Fibroblast of skin of scalp (primary cell): ENCODE results near the gene XPR1.
A peak's percentile ranks its signal among the peaks of the same experiment; 100 is the strongest.

Experiments used
- DNase-seq: peaks from one replicate; pipeline ENCODE4 v3.0.0-alpha.2; 2013

The XPR1 gene

DNA sequence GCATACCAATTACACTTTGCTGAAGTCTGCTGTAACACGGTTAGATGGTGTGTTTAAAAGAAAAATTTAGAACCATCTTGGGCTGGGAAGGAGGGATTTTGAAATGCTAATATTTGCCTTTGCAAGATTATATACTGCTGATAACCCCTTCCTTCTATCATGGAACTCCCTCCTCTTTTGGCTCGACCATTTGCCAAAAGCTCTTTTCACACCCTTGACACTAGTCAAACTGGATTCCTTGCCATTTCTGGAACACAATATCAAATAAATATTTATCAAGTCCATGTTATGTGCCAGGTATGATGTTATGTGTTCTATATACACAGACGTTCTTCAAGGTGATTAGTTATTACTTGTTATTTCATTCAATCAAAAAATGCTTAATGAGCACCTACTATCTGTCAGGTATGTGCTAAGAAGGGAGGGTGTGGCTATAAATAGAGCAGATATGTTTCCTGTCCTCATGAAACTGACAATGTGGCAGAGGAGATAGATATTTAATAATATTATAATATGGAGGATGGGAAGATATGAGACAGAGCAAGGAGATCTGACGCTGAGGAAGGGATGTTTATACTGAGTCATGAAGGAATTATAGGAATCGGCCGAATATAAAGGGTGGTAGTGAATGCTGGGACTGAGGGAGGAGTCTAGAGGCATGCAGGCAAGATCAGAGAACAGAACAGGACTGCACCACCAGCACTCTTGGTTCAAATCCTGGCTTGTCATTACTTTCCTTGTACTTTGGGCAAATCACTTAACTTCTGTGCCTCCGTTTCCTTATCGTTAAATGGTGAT is 16.1 kb upstream of the XPR1 start:
- DNase-seq: no peak

DNA sequence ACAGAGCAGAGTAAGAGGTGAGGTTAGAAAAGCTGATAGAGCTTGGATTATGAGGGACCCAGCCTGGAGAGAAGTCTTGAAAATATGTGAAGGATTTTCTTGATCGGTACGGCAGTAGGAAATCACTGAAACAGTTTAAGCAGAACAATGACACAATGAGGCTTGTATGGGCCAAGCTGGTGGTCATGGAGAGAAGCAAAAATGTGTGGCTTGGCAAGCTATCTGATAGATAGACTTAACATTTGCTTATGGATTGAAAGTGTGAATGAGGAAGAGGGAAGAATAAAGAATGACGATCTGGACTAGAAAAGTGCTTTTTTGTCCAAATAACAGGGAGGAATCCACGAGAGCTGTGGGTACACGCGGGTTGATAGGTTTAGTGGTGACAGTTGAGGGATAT is 15.4 kb upstream of the XPR1 start:
- peak; percentile 36 for DNase-seq

DNA sequence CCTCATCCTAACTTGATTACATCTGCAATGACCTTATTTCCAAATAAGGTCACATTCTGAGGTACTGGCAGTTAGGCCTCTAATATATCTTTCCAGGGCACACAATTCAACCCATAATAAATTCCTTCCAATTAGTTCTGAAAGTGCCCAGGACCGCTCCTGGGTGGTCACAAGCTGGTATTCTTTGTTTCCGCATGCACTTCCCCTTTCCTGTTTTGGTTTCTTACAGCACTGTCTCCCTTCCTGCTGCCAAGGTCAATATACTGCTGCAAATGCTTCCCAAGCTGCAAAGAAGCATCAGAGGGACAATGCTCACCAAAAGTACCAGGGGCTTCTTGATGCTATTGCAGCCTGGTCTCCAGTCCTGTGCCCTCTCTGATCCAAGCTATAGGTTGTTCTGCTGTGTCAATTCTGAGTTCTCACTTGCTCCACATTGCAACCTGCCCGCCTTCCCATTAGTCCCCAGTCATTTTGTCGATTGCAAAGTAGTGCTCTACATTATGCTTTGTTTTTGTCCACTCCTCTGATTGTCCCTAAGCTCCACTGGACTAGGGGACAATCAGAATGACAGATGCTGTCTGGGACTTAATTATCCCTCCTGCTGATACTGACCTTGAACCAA is 13.9 kb upstream of the XPR1 start:
- no peak for DNase-seq

DNA sequence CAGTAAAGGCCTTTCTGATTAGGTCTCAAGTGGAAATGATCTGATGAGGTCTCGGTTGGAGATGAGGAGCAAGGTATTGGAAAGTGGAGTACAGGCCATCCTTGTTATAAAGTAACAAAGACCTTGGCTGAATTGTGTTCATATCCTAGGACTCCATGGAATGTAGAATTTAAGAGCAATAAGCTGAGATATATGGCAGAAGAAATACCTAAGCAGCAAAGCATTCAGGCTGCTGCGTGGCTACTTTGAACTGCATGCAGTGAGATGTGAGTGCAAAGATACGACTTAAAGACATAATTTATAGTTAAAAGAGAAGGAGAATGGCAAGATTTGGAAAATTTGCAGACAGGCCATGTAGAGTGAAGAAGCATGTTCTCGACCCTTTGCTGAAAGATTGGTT is 11.2 kb upstream of the XPR1 start:
- no peak for DNase-seq

DNA sequence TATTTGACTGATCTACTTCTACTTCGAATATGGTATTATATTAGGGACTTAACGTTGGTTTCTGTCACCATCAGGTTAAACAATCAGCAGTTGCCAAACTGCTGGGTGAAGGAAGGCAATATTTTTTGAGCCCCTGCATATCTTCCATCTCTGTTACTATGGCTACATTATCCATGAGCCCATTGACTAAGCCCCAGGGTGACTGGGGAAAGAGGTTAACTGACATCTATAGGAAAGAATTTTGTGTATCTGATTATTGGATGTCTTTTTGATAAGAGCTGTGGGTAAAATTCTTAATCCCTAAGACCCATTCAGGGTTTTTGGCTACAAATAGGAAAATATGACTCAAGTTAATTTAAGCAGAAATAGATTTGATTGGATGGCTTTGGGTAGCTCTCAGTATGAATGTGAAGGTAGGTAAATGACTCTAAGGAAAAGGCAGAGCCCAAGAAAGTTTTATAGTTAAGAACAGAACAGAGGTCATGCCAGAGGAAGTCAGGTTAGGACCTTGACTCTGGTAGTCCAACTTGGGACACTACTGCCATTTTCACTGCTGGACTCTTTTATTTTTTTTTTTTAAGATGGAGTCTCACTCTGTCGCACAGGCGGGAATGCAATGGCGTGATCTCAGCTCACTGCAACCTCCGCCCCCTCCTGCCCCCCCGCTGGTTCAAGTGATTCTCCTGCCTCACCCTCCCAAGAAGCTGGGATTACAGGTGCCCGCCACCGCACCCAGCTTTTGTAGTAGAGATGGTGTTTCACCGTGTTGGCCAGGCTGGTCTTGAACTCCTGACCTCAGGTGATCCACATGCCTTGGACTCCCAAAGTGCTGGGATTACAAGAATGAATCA is 8.9 kb upstream of the XPR1 start:
- no peak for DNase-seq

DNA sequence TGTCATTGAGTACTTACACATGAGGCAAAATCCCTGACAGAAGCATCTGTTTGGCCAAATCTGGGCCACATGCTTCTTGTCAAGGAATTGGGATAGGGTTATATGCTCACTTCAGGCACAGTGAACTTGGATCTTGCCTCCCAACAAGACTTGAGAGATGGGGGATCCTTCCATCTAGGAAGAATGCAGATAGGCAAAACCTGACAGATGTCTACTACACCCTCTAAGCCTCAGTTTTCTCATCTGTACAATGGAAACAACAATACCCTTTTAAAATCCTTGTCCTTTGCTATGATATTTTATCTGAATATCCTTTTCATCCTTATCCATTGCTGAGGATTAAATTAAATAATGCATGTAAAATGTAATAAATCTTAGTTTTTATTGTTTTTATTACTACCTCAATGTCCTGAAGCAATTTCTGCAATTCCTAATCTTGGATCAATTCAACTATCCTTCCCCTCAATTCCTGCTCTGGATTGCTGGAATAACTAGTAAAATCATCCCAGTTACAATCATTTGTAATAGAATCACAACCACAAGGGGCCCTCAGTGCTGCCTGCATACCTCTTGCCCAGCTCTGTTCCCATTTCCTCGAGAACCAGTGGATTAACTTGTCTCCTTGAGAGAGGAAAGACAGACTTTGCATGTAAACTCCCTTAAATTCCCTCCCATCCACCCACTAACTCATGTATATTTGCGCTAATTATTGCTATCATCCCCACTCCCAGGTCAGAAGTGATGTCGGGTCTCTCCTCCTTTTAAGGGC is 8.1 kb upstream of the XPR1 start:
- peak; percentile 33 for DNase-seq

DNA sequence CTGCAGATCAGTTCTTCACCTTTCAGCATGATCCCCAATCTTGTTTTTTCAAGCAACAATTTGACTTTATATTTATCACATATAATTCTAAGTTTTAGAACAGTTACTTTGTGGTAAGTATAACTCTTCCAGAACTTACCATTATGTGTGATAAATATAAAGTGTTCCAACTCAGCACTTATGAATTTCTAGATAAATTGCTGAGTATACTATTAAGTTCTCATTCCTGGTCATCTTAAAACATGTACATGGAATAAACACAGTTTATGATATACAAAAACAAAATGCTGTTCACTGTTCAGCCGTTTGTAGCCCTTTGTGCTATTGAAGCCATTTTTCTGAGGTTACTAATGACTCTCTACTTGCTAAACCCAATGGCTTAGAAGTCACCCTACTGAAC is 5.1 kb upstream of the XPR1 start:
- DNase-seq: no peak

DNA sequence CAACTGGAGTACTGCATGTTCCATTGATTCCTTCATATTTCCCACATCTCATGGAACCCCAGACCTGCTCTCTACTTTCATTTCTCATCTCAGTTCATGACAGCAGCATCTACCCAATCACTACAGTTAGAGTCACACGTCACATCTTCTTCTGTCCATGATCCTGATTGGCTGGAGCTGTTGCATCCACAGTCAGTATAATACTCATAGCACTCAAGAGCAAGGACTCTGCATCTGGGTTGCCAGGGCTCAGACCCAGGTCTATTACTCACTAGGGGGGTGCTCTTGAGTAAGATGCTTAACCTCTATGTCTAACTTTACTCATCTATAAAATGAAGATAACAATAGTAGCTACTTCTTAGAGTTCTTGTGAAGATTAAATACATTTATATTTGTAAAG is 4.4 kb upstream of the XPR1 start:
- DNase-seq: no peak

DNA sequence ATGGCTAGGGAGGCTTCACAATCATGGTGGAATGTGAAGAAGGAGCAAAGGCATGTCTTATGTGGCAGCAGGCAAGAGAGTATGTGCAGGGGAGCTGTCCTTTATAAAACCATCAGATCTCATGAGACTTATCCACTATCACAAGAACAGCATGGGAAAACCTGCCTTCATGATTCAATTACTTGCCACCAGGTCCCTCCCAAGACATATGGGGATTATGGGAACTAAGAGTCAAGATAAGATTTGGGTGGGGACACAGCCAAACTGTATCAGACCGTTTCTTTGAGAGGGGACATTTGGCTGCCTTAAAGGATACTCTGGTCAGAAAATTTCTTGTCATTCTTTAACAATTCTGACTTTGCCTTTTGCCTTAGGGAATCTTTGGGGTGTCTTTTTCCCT is 3.2 kb upstream of the XPR1 start:
- DNase-seq: no peak

DNA sequence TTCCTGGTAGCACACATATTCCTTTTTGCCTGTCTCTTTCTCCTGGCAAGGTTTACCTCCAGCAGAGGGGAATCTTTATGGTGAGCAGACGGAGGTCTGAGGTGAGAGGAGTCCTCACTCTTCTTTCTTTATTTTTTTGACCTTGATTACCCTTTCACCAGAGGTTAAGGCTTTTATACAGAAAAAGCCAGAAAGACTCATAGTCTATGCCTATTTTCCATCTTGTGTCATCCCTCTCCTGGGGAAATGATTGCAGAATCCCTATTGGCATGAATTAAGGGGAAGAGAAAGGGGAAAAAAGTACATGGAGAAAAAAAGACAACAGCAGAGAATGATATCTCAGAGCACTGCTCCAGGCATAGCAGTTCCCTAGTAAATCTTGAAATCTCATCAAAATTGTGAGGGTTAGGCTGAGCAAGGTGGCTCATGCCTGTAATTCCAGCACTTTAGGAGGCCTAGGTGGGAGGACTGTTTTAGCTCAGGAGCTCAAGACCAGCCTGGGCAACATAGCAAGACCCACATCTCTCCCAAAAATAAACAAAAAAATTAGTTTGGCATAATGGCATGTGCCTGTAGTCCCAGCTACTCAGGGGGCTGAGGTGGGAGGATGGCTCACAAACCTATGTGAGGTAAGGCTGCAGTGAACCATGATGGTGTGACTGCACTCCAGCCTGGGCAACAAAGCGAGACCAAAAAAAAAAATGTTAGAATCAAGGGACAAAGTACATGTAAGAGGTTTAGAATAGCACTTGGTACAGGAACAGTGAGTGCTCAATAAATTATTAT is 1.2 kb upstream of the XPR1 start:
- no peak for DNase-seq

DNA sequence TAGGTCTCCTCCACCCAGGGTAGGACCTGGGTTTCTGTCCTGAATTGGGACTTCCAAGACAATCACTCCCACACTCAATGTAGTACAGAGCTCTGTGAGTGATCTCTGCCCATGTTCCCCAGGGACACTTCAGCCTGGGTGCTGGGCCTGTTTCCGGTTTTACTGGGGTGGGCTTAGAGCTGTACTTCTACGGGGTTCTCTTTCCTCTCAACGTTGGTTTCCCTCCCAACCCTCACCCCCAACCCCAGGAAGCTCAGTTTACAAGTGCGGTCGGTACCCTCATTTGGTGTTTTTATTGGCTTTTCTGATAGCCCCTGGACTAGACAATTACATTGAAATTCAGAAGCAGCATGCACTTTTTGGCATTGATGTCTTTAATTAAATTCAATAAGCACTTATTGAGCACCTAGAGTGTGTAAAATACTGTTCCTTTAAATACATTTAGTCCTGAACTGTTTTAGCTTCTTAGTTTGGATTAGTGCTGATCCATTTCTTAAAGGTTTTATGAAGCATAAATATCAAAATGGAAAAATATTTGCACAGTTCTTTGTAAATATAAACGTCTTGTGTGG is 542 bp upstream of the XPR1 start:
- no peak for DNase-seq

DNA sequence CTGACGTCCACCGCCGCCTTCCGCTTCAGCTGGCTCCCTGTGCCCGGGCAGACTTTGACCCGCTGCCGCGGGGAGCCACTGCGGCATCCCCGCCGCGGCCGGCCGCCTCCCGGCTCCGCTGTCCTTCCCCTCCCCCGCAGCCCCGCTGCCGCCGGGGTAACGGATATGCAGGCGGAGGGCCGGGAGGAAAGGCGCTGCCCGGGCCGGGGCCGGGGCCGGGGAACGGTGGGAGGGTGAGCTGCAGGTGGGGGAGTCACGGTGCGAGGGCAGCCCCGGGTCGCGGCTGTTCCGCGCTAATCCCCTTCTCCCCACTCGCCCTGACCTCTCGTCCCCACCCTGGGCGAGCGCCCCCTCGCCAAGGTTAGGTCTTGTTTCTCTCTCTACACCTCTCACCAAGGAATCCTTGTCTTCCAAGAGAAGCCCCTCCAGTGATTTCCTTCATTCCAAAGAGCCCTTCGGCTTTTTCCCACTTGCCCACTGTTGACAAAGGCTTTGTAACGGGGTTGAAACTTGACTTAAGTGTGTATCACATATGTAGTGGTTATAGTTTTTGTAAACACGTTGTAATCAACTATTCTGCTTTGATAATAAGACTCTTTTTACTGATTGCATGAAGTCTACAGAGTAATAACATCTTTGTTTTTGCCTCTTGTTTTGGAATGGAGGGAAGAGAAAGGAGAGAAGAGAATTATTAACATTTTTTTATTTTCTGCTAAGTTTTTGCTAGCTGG is 669 bp downstream of the XPR1 start:
- DNase-seq: no peak

DNA sequence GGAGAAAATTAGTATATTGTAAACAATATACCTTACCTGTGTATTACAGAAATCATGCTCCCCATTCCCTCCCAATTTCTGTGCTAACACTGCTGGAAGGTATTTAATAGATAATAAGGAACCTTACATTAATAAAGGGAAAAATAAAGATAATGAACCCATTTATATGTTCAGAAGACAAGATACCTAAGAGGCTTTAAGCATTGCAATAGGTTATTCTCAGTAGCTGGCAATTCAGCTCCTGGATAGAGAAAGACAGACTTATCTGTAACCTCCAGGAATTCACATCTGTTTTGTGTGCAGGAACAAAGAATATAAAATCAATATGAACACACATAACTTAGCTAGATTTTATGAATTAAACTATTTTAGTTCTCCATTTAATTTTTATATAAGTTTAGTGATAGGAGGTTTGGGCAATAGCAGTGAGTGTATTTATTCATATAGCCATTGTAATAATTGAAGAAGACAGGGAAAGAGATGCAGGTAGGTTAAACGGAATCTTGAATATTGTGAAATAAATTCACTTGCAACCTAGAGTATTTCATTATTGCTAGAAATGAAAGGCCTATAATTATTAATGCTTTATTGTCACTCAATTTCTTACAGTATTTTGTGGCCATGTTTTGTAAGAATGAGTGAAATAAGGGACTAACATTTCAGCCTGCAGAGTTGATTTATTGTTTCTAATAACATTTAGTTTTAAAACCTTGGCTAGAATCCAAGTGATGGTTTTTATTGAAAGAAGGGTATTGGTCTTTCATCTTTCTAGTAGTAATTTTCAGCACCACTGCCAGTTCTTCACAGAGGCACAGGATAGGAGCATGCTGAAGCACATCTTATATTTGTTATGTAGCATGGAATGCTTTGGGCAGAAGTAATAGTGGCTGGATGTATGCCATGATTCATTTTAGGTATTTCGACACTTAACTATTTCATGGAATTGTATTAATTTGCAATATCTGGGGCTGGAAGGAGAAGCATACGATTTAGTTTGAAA is 1.5 kb downstream of the XPR1 start:
- DNase-seq: peak; percentile 55

DNA sequence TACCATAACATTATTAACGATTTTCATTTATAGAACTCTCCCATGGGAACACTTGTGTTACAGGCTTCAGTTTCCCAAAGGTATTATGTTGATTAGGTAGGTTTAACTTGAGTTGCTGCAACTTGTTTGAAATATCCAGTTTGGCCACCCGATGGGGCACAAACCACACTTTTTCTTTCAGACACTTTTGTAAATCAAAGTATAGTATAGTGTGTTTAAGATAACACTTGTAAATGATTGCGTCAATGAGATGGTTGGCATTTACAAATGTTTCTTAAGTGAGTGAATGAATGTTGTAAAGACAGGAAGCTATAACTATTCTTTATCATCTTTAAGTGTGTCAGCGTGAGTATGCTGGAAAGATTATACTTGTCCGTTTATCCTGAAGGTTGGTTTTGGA is 4.3 kb downstream of the XPR1 start:
- peak; percentile 14 for DNase-seq

DNA sequence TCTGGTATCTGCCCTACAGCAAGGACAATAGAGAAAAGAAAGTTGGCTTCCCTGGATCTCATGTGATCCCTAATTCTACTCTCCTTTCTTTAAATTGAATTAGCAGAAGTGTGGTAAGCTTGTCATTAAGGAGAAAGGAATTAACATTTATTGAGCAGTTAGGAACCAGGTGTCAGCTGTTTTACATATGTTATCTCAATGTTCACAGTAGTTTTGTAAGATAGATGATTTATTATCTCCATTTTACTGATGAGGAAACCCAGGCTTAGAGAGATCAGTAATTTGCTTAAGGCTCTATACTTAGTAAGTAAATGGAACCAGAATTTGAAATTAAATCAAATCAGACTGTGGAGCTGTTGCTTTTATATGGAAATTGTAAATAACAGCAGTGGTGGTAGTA is 8.0 kb downstream of the XPR1 start:
- no peak for DNase-seq

DNA sequence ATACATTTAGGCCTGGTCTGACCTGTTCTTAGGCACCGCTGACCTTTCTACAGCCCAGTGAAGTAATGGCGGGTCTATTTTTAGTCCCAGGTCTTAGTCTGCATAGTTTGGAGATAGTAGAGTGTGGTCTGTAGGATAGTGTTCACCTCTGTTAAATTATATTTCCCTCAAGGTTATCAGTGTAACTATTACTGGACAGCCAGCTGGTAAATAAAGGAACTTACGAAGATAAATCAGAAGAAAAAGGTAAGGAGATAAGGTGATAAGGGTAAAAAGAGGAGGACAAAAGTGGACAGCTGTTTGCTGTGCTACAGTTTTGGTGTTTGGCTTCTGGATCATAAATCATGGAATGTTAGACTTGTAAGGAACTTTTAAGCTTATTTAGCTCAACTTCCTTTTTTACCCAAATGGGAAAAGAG is 8.7 kb downstream of the XPR1 start:
- DNase-seq: no peak

DNA sequence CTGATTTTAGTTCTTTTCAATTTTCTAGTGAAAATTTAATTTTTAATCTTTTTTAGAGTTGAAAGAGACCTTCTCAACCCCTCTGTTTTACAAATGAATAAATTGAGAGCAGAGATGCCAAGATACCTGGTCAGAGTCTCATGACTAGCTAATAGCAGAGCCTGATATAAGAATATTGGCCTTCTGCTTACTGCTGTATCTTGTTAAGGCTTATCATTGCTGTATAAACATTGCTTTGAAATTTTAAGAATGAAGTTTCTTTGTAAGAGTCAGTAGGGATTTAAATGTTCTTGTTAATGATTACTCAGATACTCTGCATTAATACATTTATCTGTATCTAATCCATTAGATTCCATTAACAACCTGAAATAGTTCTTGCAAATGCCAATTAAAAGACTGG is 9.8 kb downstream of the XPR1 start:
- DNase-seq: no peak

DNA sequence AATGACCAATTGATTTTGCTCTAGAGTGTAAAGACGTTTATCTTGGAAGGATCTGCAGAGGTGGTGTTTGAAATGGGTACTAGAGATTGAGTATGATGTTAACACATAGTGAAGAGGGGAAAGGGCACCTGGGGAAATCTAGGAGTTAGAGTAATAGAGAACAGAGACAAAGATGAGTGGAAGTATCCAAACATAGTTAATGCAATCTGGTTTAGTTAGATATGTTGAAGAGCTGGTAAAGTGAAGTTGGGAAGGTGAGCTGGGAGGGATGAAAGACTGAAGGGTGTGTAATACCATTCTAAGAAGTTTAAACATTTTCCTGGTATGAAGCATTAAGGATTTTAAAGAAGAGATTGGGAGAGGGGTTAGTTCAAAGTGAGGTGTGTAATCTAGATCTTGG is 11.0 kb downstream of the XPR1 start:
- DNase-seq: no peak

DNA sequence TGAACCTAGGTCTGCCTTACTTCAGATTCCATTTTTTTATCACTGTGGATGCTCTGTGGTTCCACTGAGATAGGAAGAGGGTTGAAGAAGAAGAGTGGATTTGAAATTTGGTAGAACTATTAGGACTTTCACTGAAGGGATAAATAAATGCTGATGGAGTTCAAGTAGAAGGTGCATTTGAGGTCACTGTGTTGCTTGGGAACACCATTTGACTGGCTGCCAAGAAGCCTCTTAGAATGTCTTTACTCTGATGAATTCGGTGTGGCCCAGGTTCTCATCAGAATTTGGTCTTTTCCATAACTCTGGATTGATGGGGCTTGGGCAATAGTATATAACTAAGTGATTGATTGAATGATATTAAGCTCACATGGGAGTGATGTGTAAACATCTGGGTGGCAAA is 11.9 kb downstream of the XPR1 start:
- DNase-seq: peak; percentile 18
